ENCODE results near the gene PODXL.

Gene PODXL

GRCh38 chr7:131511071-131511470, 45.4 kb downstream of the PODXL start:
- no peak overlapping the region for H3K27ac ChIP-seq (replicated peaks)
- no peak for DNase-seq (ENCODE audit: low read depth in 1 of 2, low spot score in 1 of 2)
- no peak for TF ChIP-seq CTCF (IDR thresholded peaks at IDR 0.05; ENCODE audit: insufficient read depth, low read length)
- TF ChIP-seq GABPA (IDR thresholded peaks at IDR 0.05; ENCODE audit: low read depth) = no peak
- TF ChIP-seq POLR2AphosphoS5 (IDR thresholded peaks at IDR 0.05; ENCODE audit: low read depth) = no peak
- TF ChIP-seq REST (IDR thresholded peaks at IDR 0.05; ENCODE audit: insufficient replicate concordance, low read depth) = no peak
- no peak for TF ChIP-seq SPI1 (IDR thresholded peaks at IDR 0.05; ENCODE audit: borderline replicate concordance, low read depth)
- H3K27me3 ChIP-seq (ENCODE audit: insufficient read depth, poor library complexity, severe bottlenecking) = peaks cover 4% of the 10 kb centered on the region
- no peak overlapping the region for H3K4me3 ChIP-seq (replicated peaks; ENCODE audit: insufficient read depth, low read length)

GRCh38 chr7:131509781-131510180, 46.6 kb downstream of the PODXL start:
- DNase-seq (ENCODE audit: low read depth in 1 of 2, low spot score in 1 of 2) = no peak
- TF ChIP-seq GABPA (IDR thresholded peaks at IDR 0.05; ENCODE audit: low read depth) (no peak), SPI1 (IDR thresholded peaks at IDR 0.05; ENCODE audit: borderline replicate concordance, low read depth) (no peak), CTCF (IDR thresholded peaks at IDR 0.05; ENCODE audit: insufficient read depth, low read length) (no peak), REST (IDR thresholded peaks at IDR 0.05; ENCODE audit: insufficient replicate concordance, low read depth) (no peak), POLR2AphosphoS5 (IDR thresholded peaks at IDR 0.05; ENCODE audit: low read depth) (no peak)
- Histone ChIP-seq H3K27me3 (ENCODE audit: insufficient read depth, poor library complexity, severe bottlenecking) (peaks cover 4% of the 10 kb centered on the region), H3K27ac (replicated peaks) (no peak overlapping the region), H3K4me3 (replicated peaks; ENCODE audit: insufficient read depth, low read length) (no peak overlapping the region)

GRCh38 chr7:131508754-131509486, 47.5 kb downstream of the PODXL start:
- DNase-seq (ENCODE audit: low read depth in 1 of 2, low spot score in 1 of 2) = no peak
- H3K4me3 ChIP-seq (replicated peaks; ENCODE audit: insufficient read depth, low read length) = no peak overlapping the region

More at GRCh38 chr7:131508754-131509486, 47.5 kb downstream of the PODXL start:
- H3K27me3 ChIP-seq (ENCODE audit: insufficient read depth, poor library complexity, severe bottlenecking) = peaks cover 4% of the 10 kb centered on the region
- TF ChIP-seq POLR2AphosphoS5 (IDR thresholded peaks at IDR 0.05; ENCODE audit: low read depth) (no peak), REST (IDR thresholded peaks at IDR 0.05; ENCODE audit: insufficient replicate concordance, low read depth) (no peak), CTCF (IDR thresholded peaks at IDR 0.05; ENCODE audit: insufficient read depth, low read length) (no peak), SPI1 (IDR thresholded peaks at IDR 0.05; ENCODE audit: borderline replicate concordance, low read depth) (no peak), GABPA (IDR thresholded peaks at IDR 0.05; ENCODE audit: low read depth) (no peak)
- H3K27ac ChIP-seq (replicated peaks) = no peak overlapping the region
